SU-DHL-6 (cell line): Measurements from ENCODE around the gene NFKBIA.

Source experiments
- CTCF ChIP-seq: fragments of 200-600 bp; sonication (generic); IDR thresholded peaks from one replicate; pipeline ENCODE4 v1.5.1; 2017; ENCODE audit warnings: antibody characterized with exemption, mild to moderate bottlenecking, low read length, moderate library complexity; ENCODE audit not compliant: insufficient read depth, poor library complexity, severe bottlenecking
- EZH2phosphoT487 ChIP-seq: fragments of 200-600 bp; sonication (generic), shearing (Covaris generic); conservative IDR thresholded peaks from 2 replicates; pipeline ENCODE4 v1.6.1; 2018; ENCODE audit warnings: mild to moderate bottlenecking, antibody characterized with exemption, low read length, moderate library complexity, mixed read lengths

- no peak for TF ChIP-seq CTCF
- no peak for TF ChIP-seq EZH2phosphoT487
Observed at GRCh38 chr14:35395283-35395682, 9.3 kb downstream of the NFKBIA start.
